Progenitor cell of endocrine pancreas (in vitro differentiated cells): Measurements from ENCODE around the gene PGPEP1. TPM values are rescaled to one million over a fixed set of nuclear protein-coding genes. Genes with fewer than 3 reads are reported as not detected.

Experiments
- DNase-seq: peaks from one replicate; pipeline ENCODE4 v3.0.0; 2021; ENCODE audit warnings: low spot score; ENCODE audit not compliant: unreplicated experiment
- H3K27ac Mint-ChIP-seq: 2 replicates; pipeline ENCODE4 v1.8.0; 2021; ENCODE audit warnings: mild to moderate bottlenecking, moderate library complexity, mixed read lengths
- H3K27me3 Mint-ChIP-seq: 2 replicates; pipeline ENCODE4 v1.8.0; 2021; ENCODE audit warnings: mixed read lengths
- H3K36me3 Mint-ChIP-seq: 2 replicates; pipeline ENCODE4 v1.8.0; 2022; ENCODE audit warnings: mixed read lengths; ENCODE audit not compliant: insufficient read depth
- H3K4me1 Mint-ChIP-seq: 2 replicates; pipeline ENCODE4 v1.8.0; 2021; ENCODE audit warnings: low read depth, mixed read lengths
- H3K4me3 Mint-ChIP-seq: 2 replicates; pipeline ENCODE4 v1.8.0; 2021; ENCODE audit warnings: low read depth, mild to moderate bottlenecking, moderate library complexity, mixed read lengths
- H3K9me3 Mint-ChIP-seq: 2 replicates; pipeline ENCODE4 v1.8.0; 2021; ENCODE audit warnings: low read depth, mixed read lengths
- CTCF ChIP-seq: fragments of 200-600 bp; sonication (generic); IDR thresholded peaks from one replicate; pipeline ENCODE4 v1.5.0; 2021; ENCODE audit warnings: antibody characterized with exemption, mild to moderate bottlenecking; ENCODE audit not compliant: unreplicated experiment
- total RNA-seq: library from RNA; stranded (reverse); gene quantifications from 2 replicates; pipeline ENCODE4 v1.2.1, GENCODE V29; 2021

Gene PGPEP1
- total RNA-seq, 1 donor from 2014 or later: 51.3 TPM

GRCh38 chr19:18336121-18336520 is 4.3 kb upstream of the PGPEP1 start:
- no peak for TF ChIP-seq CTCF
- H3K36me3 Mint-ChIP-seq: no peaks in the 10 kb centered on the region
- no peak overlapping the region for H3K4me3 Mint-ChIP-seq
- H3K27ac Mint-ChIP-seq: no peak overlapping the region
- peaks cover 1% of the 10 kb centered on the region for H3K4me1 Mint-ChIP-seq
- no peaks in the 10 kb centered on the region for H3K27me3 Mint-ChIP-seq
- H3K9me3 Mint-ChIP-seq: no peaks in the 10 kb centered on the region
- DNase-seq: no peak

- H3K9me3 Mint-ChIP-seq: no peaks in the 10 kb centered on the region
- H3K27ac Mint-ChIP-seq: no peak overlapping the region
- DNase-seq: no peak
- TF ChIP-seq CTCF: no peak
- peaks cover 7% of the 10 kb centered on the region for H3K4me1 Mint-ChIP-seq
- H3K4me3 Mint-ChIP-seq: peak overlapping the region; percentile 51
- peaks cover 3% of the 10 kb centered on the region for H3K36me3 Mint-ChIP-seq
- no peaks in the 10 kb centered on the region for H3K27me3 Mint-ChIP-seq
Observed at GRCh38 chr19:18338541-18338940, 1.9 kb upstream of the PGPEP1 start.

GRCh38 chr19:18339723-18340122 is 675 bp upstream of the PGPEP1 start:
- H3K27me3 Mint-ChIP-seq: no peaks in the 10 kb centered on the region
- peaks cover 3% of the 10 kb centered on the region for H3K36me3 Mint-ChIP-seq
- H3K27ac Mint-ChIP-seq: no peak overlapping the region
- H3K4me1 Mint-ChIP-seq: peaks cover 12% of the 10 kb centered on the region
- no peak for DNase-seq
- peak overlapping the region; percentile 84 for H3K4me3 Mint-ChIP-seq
- H3K9me3 Mint-ChIP-seq: no peaks in the 10 kb centered on the region
- peak; percentile 36 for TF ChIP-seq CTCF

- TF ChIP-seq CTCF: no peak
- Mint-ChIP-seq H3K27ac (peak overlapping the region; percentile 18), H3K4me1 (peaks cover 12% of the 10 kb centered on the region), H3K36me3 (peaks cover 7% of the 10 kb centered on the region), H3K27me3 (no peaks in the 10 kb centered on the region), H3K9me3 (no peaks in the 10 kb centered on the region), H3K4me3 (peak overlapping the region; percentile 84)
- peak; percentile 21 for DNase-seq
Observed at GRCh38 chr19:18340990-18341868, 831 bp downstream of the PGPEP1 start.

- H3K27ac Mint-ChIP-seq: peak overlapping the region; percentile 62
Observed at GRCh38 chr19:18342090-18342632, 1.8 kb downstream of the PGPEP1 start.

More at GRCh38 chr19:18342090-18342632, 1.8 kb downstream of the PGPEP1 start:
- Mint-ChIP-seq H3K4me3 (peak overlapping the region; percentile 84), H3K36me3 (peaks cover 11% of the 10 kb centered on the region), H3K4me1 (peaks cover 12% of the 10 kb centered on the region), H3K27me3 (no peaks in the 10 kb centered on the region), H3K9me3 (no peaks in the 10 kb centered on the region)
- no peak for TF ChIP-seq CTCF
- DNase-seq: no peak
